ENCODE measurements around the gene SYT1. TPM values are rescaled to one million over a fixed set of nuclear protein-coding genes. Genes with fewer than 3 reads are reported as not detected.

Gene SYT1
- total and polyA plus RNA-seq, 2 of the 8 experiments (the other 6 are each of a cell fraction or from before 2014, with no cell fraction given), result 11.0 to 34.6 TPM

DNA sequence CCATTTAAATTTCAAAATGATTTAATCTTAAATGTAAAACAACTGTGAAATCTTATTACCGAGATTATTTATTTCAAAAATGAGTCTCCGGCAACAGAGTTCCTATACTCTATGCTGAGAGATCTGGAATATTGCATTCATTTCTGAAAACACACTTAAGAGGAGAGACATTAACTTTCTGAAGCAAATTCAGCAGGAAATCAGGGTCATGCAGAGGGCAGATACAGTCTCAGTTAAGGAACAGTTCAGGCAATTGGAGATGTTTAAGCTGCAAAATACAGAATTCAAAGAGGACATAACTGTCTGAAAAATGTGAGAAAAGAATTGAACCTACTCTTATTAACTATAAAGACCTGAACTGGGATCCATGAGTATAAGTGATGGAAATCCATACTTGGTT is 505.4 kb downstream of the SYT1 start:
- no peak overlapping the region for H2AFZ ChIP-seq (ENCODE audit: low read length)
- no peak overlapping the region for H2BK12ac ChIP-seq (ENCODE audit: low read depth, low read length)
- H3K4ac ChIP-seq (replicated peaks; ENCODE audit: insufficient read length, low read depth, low read length), result no peak overlapping the region
- WGBS, 2 experiments (ENCODE audit: extremely low coverage in 1 of 2, insufficient coverage in 1 of 2, insufficient read length in 1 of 2, insufficient replicate concordance in 2 of 2, low coverage in 1 of 2, low lambda C conversion rate in 2 of 2, missing lambda C conversion rate in 1 of 2), result 94% methylated on average over 2 of the region's 2 CpGs; no CpG with 5 or more reads in 1 of the 2 experiments
- H2BK20ac ChIP-seq (ENCODE audit: low read length), result no peak overlapping the region
- no peak for FAIRE-seq
- H4K91ac ChIP-seq (replicated peaks; ENCODE audit: insufficient read length, low read length), result no peak overlapping the region
- POLR2A ChIA-PET (ENCODE audit: partially characterized antibody), result interaction anchor here (1.0 kb wide), 1 partner anchor 8 kb away, joined by 3 read pairs; no protein-coding TSS in a partner anchor
- no peak for TF ChIP-seq FOSL1 (IDR thresholded peaks at IDR 0.05; ENCODE audit: insufficient read depth, low read depth, low read length)
- no peak for TF ChIP-seq TBP (IDR thresholded peaks at IDR 0.05; ENCODE audit: low read depth, low read length)
- TF ChIP-seq SP2 (IDR thresholded peaks at IDR 0.05; ENCODE audit: low read length), result no peak
- TF ChIP-seq BCL11A (IDR thresholded peaks at IDR 0.05; ENCODE audit: low read depth in 2 of 2, low read length in 2 of 2), result no peak
- TF ChIP-seq RNF2 (IDR thresholded peaks at IDR 0.05; ENCODE audit: borderline replicate concordance, low read depth, low read length, missing control alignments, poor library complexity, severe bottlenecking), result no peak
- no peak for TF ChIP-seq KDM5A (IDR thresholded peaks at IDR 0.05; ENCODE audit: low read length)
- no peak for TF ChIP-seq CEBPB (IDR thresholded peaks at IDR 0.05; ENCODE audit: low read depth, low read length)
- TF ChIP-seq RFX5 (IDR thresholded peaks at IDR 0.05; ENCODE audit: borderline replicate concordance, low read depth, low read length), result no peak
- TF ChIP-seq CHD2 (IDR thresholded peaks at IDR 0.05; ENCODE audit: low read length), result no peak
- H3K9ac ChIP-seq (replicated peaks in 1 of 4; ENCODE audit: extremely low read depth in 1 of 4, low read depth in 3 of 4, low read length in 3 of 4), result no peak overlapping the region
- no peaks in the 10 kb centered on the region for H3K36me3 ChIP-seq (ENCODE audit: control insufficient read depth in 2 of 4, insufficient read depth in 4 of 4, low read length in 3 of 4)
- H3K18ac ChIP-seq (ENCODE audit: extremely low read depth, low read length), result no peak overlapping the region
- H2BK15ac ChIP-seq (ENCODE audit: low read length), result no peak overlapping the region
- no peak for DNase-seq (ENCODE audit: low read depth in 1 of 2, low spot score in 2 of 2)
- H3K79me2 ChIP-seq (ENCODE audit: control insufficient read depth in 1 of 2, insufficient read depth in 2 of 2, low read length in 2 of 2), result no peaks in the 10 kb centered on the region
- H3K79me1 ChIP-seq (ENCODE audit: low read depth, low read length), result no peaks in the 10 kb centered on the region
- H3K9me3 ChIP-seq (ENCODE audit: insufficient read depth in 2 of 2, low read depth in 1 of 2, low read length in 1 of 2), result no peaks in the 10 kb centered on the region
- H3K56ac ChIP-seq (replicated peaks; ENCODE audit: insufficient read length, low read depth, low read length), result no peak overlapping the region
- peaks cover 0 to 6% (median 0%) of the 10 kb centered on the region in 4 experiments; a peak in 1 of 7 replicates for H3K4me1 ChIP-seq (replicated peaks in 1 of 4; ENCODE audit: control insufficient read depth in 3 of 4, insufficient read depth in 4 of 4, low read length in 3 of 4)
- H3K4me3 ChIP-seq (ENCODE audit: extremely low read depth in 1 of 4, insufficient read depth in 2 of 4, low read depth in 3 of 4, low read length in 4 of 4), result no peak overlapping the region
- no peaks in the 10 kb centered on the region for H4K20me1 ChIP-seq (replicated peaks in 1 of 2; ENCODE audit: control insufficient read depth in 1 of 2, insufficient read depth in 2 of 2, low read length in 2 of 2)
- CTCF ChIA-PET (ENCODE audit: partially characterized antibody), result interaction anchor here (0.6 to 3.6 kb wide), 2 partner anchors 11 to 106 kb away, joined by 3 to 13 read pairs; no protein-coding TSS in a partner anchor
- no peak overlapping the region for H4K5ac ChIP-seq (ENCODE audit: insufficient read length, low read depth, low read length)
- H2AK5ac ChIP-seq (ENCODE audit: low read depth, low read length), result no peak overlapping the region
- H4K8ac ChIP-seq (ENCODE audit: extremely low read depth, insufficient read depth, low read length), result no peak overlapping the region
- H3K27me3 ChIP-seq (replicated peaks in 1 of 4; ENCODE audit: control insufficient read depth in 3 of 4, extremely low read depth in 1 of 4, insufficient read depth in 3 of 4, low read length in 3 of 4), result no peaks in the 10 kb centered on the region
- H3K27ac ChIP-seq (ENCODE audit: low read depth, low read length), result no peak overlapping the region
- no peak overlapping the region for H3K4me2 ChIP-seq (ENCODE audit: insufficient read depth in 1 of 2, low read depth in 2 of 2, low read length in 2 of 2)
- H3K23ac ChIP-seq (ENCODE audit: insufficient read length), result no peak overlapping the region
- H2BK5ac ChIP-seq (ENCODE audit: low read depth, low read length), result no peak overlapping the region
- H3K14ac ChIP-seq (ENCODE audit: insufficient read length), result no peak overlapping the region
- H2BK120ac ChIP-seq (replicated peaks; ENCODE audit: low read depth, low read length), result no peak overlapping the region
- H3K23me2 ChIP-seq (ENCODE audit: low read depth, low read length), result no peaks in the 10 kb centered on the region

Measured in H1 (cell line).